Left cardiac atrium (tissue), 4 donors: ENCODE data around the gene TNRC6B. TPM values are rescaled to one million over a fixed set of nuclear protein-coding genes. Genes with fewer than 3 reads are reported as not detected.
"Not testable (repeated sequence)": the region's sequence is repeated elsewhere in the genome, so short reads cannot be mapped to it uniquely, and the experiment has no call there.

ENCODE experiments used
- ATAC-seq, 2 donors: fragments of 200-7000 bp; cut with Tn5 transposase; one replicate each; pipeline ENCODE4 v1.9.1; 2020; ENCODE audit warnings: mild to moderate bottlenecking in 2 of 2, moderate library complexity in 2 of 2
- DNase-seq: peaks from one replicate; pipeline ENCODE4 v3.0.0-alpha.2; 2020
- intact Hi-C, 2 donors: fragments of 100-400 bp; cut with DNase I; formaldehyde crosslinking; loops; one replicate each; pipeline versions ENCODE4 v1.14.1 to v1.15.1; 2022 to 2023
- total RNA-seq, 2 donors: library from RNA; stranded (reverse); fragmentation: NEBNext Ultra II Directional; extraction: Animal tissue kit (Norgen Biotek cat#: 25700); gene quantifications; one replicate each; pipeline ENCODE4 v1.2.1, GENCODE V29; 2021
- donor health status: DM: no; HTN: yes; CAD: no.
- donor health status: DM: no; HTN: yes; CAD: no; lungs with severe emphysema.
- donor health status: DM: yes; HTN: yes; CAD: no.
- donor health status: Dilated cardiomyopathy.

TNRC6B gene
- total RNA-seq, 2 donors from 2014 or later: 30.6 to 39.8 TPM

- ATAC-seq: no peak
- DNase-seq: no peak
- intact Hi-C loops: no loop called here
These were observed 132.5 kb downstream of the TNRC6B start for GRCh38 chr22:40310081-40310767.

- DNase-seq: no peak
- ATAC-seq: no peak
- intact Hi-C loops: no loop called here
These were observed 133.0 kb downstream of the TNRC6B start for GRCh38 chr22:40310768-40311120.

GRCh38 chr22:40311646-40312045, 133.9 kb downstream of the TNRC6B start:
- DNase-seq, ATAC-seq, intact Hi-C loops: not testable (repeated sequence)

GRCh38 chr22:40312050-40312449, 134.3 kb downstream of the TNRC6B start:
- intact Hi-C loops: no loop called here
- ATAC-seq: no peak
- no peak for DNase-seq

- DNase-seq (no peak), ATAC-seq (no peak)
- intact Hi-C loops: no loop called here
These were observed 135.3 kb downstream of the TNRC6B start for GRCh38 chr22:40313007-40313406.

- DNase-seq (no peak), ATAC-seq (no peak)
- intact Hi-C loops: no loop called here
These were observed 136.3 kb downstream of the TNRC6B start for GRCh38 chr22:40314041-40314440.

- DNase-seq: no peak
- ATAC-seq: no peak
- intact Hi-C loops: no loop called here
These were observed 143.0 kb downstream of the TNRC6B start for GRCh38 chr22:40320687-40321086.

GRCh38 chr22:40322021-40322420, 144.3 kb downstream of the TNRC6B start:
- intact Hi-C loops: no loop called here
- ATAC-seq (no peak), DNase-seq (no peak)

- ATAC-seq: no peak
- intact Hi-C loops: no loop called here
- DNase-seq: no peak
These were observed 145.2 kb downstream of the TNRC6B start for GRCh38 chr22:40322818-40323447.

GRCh38 chr22:40323681-40324171, 146.0 kb downstream of the TNRC6B start:
- intact Hi-C loops: no loop called here
- no peak for DNase-seq
- ATAC-seq: no peak

GRCh38 chr22:40324468-40325305, 147.0 kb downstream of the TNRC6B start:
- peak in 1 of 2 donors; percentile 56 for ATAC-seq
- DNase-seq: no peak
- intact Hi-C loops: no loop called here

GRCh38 chr22:40325315-40325714, 147.6 kb downstream of the TNRC6B start:
- ATAC-seq (no peak), DNase-seq (no peak)
- intact Hi-C loops: no loop called here

GRCh38 chr22:40326905-40327735, 149.4 kb downstream of the TNRC6B start:
- intact Hi-C loops: no loop called here
- DNase-seq: no peak
- ATAC-seq: peak in 1 of 2 donors; percentile 15

- DNase-seq: no peak
- ATAC-seq: no peak
- intact Hi-C loops: no loop called here
These were observed 151.1 kb downstream of the TNRC6B start for GRCh38 chr22:40328546-40329456.

- ATAC-seq (no peak), DNase-seq (no peak)
- intact Hi-C loops: no loop called here
These were observed 151.7 kb downstream of the TNRC6B start for GRCh38 chr22:40329466-40329865.

GRCh38 chr22:40330086-40330485, 152.4 kb downstream of the TNRC6B start:
- ATAC-seq (no peak), DNase-seq (no peak)
- intact Hi-C loops: no loop called here

GRCh38 chr22:40330615-40331014, 152.9 kb downstream of the TNRC6B start:
- intact Hi-C loops: no loop called here
- ATAC-seq (peak in 1 of 2 donors; percentile 19), DNase-seq (no peak)

- DNase-seq: no peak
- intact Hi-C loops: no loop called here
- no peak for ATAC-seq
These were observed 154.0 kb downstream of the TNRC6B start for GRCh38 chr22:40331706-40332105.
